ENCODE data around the gene GPR176. TPM values are rescaled to one million over a fixed set of nuclear protein-coding genes. Genes with fewer than 3 reads are reported as not detected.

The GPR176 gene
- total RNA-seq, 2 donors from 2014 or later, result 43.0 to 88.0 TPM

GRCh38 chr15:39801641-39802309 lies 118.3 kb downstream of the GPR176 start:
- H3K36me3 ChIP-seq, result peaks cover 22% of the 10 kb centered on the region
- no peak for DNase-seq (ENCODE audit: low spot score)
- H3K4me1 ChIP-seq (ENCODE audit: control insufficient read depth in 1 of 2, low read depth in 2 of 2), result no peaks in the 10 kb centered on the region
- H3K4me3 ChIP-seq, result no peak overlapping the region
- no peaks in the 10 kb centered on the region for H3K9me3 ChIP-seq
- H3K27me3 ChIP-seq (replicated peaks; ENCODE audit: insufficient read depth), result no peaks in the 10 kb centered on the region
- TF ChIP-seq CTCF (IDR thresholded peaks at IDR 0.05), result peak; percentile 22
- no peak for ATAC-seq (ENCODE audit: insufficient number of reproducible peaks, low FRiP score, low read depth)
- H3K27ac ChIP-seq, result no peak overlapping the region

DNA sequence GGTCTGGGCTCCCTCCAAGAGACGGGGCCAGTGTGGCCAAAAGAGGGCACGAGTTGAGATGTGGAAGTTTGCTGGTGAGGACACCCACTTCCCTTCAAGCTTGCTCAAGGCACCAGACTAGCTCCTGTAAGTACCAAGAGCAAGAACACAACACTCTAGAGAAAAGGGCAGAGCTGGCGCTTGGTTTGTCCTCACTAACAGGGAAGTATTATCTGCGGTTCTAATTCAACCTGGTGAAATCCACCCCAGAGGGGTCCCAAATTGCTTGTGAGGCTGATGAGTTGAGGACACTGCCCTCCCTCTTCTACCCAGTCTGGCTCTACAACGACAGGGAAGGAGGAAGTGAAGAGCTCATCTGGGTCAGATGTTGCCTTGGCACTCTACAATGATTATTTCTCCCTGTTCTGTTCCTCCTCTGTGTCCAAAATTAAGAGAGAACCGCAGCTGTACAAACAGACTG lies 120.5 kb downstream of the GPR176 start:
- Histone ChIP-seq H3K9me3 (no peaks in the 10 kb centered on the region), H3K4me3 (no peak overlapping the region), H3K27me3 (replicated peaks; ENCODE audit: insufficient read depth) (no peaks in the 10 kb centered on the region), H3K36me3 (peaks cover 22% of the 10 kb centered on the region), H3K4me1 (ENCODE audit: control insufficient read depth in 1 of 2, low read depth in 2 of 2) (no peaks in the 10 kb centered on the region), H3K27ac (no peak overlapping the region)
- DNase-seq (ENCODE audit: low spot score) (no peak), ATAC-seq (ENCODE audit: insufficient number of reproducible peaks, low FRiP score, low read depth) (no peak)
- no peak for TF ChIP-seq CTCF (IDR thresholded peaks at IDR 0.05)

- Histone ChIP-seq H3K4me1 (ENCODE audit: control insufficient read depth in 1 of 2, low read depth in 2 of 2) (no peaks in the 10 kb centered on the region), H3K36me3 (peaks cover 22% of the 10 kb centered on the region), H3K27ac (no peak overlapping the region), H3K4me3 (no peak overlapping the region), H3K9me3 (no peaks in the 10 kb centered on the region), H3K27me3 (replicated peaks; ENCODE audit: insufficient read depth) (no peaks in the 10 kb centered on the region)
- TF ChIP-seq CTCF (IDR thresholded peaks at IDR 0.05), result no peak
- ATAC-seq (ENCODE audit: insufficient number of reproducible peaks, low FRiP score, low read depth), result no peak
- no peak for DNase-seq (ENCODE audit: low spot score)
These were observed 121.7 kb downstream of the GPR176 start for GRCh38 chr15:39798382-39798781.

DNA sequence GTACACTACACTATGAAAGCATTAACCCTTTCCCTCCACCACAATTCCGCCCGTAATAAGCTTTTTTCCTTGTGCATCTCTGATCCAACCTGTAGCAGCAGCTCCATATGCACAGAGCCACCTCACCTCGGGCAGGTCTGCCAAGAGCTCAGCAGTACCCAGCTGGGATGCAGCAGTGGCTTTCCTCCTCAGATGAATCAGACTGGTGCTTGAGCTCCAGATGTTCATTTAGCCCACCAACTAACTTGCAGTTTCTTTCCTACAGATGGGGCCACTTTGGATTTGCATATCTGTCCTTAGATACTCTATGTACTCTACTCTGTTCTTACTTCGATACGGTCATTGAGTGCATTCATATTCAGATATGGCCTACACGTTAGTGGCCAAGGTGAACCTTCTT lies 122.7 kb downstream of the GPR176 start:
- H3K9me3 ChIP-seq, result no peaks in the 10 kb centered on the region
- TF ChIP-seq CTCF (IDR thresholded peaks at IDR 0.05), result no peak
- no peaks in the 10 kb centered on the region for H3K4me1 ChIP-seq (ENCODE audit: control insufficient read depth in 1 of 2, low read depth in 2 of 2)
- H3K27me3 ChIP-seq (replicated peaks; ENCODE audit: insufficient read depth), result no peaks in the 10 kb centered on the region
- H3K36me3 ChIP-seq, result peaks cover 22% of the 10 kb centered on the region
- no peak for ATAC-seq (ENCODE audit: insufficient number of reproducible peaks, low FRiP score, low read depth)
- no peak for DNase-seq (ENCODE audit: low spot score)
- no peak overlapping the region for H3K4me3 ChIP-seq
- H3K27ac ChIP-seq, result no peak overlapping the region

GRCh38 chr15:39796601-39797000 lies 123.5 kb downstream of the GPR176 start:
- Histone ChIP-seq H3K9me3 (no peaks in the 10 kb centered on the region), H3K36me3 (peaks cover 22% of the 10 kb centered on the region), H3K4me1 (ENCODE audit: control insufficient read depth in 1 of 2, low read depth in 2 of 2) (no peaks in the 10 kb centered on the region), H3K4me3 (no peak overlapping the region), H3K27me3 (replicated peaks; ENCODE audit: insufficient read depth) (no peaks in the 10 kb centered on the region), H3K27ac (no peak overlapping the region)
- DNase-seq (ENCODE audit: low spot score) (no peak), ATAC-seq (ENCODE audit: insufficient number of reproducible peaks, low FRiP score, low read depth) (no peak)
- TF ChIP-seq CTCF (IDR thresholded peaks at IDR 0.05), result no peak

All from thoracic aorta (tissue), 2 donors.